ENCODE results near the gene SLC41A1.

The SLC41A1 gene

DNA sequence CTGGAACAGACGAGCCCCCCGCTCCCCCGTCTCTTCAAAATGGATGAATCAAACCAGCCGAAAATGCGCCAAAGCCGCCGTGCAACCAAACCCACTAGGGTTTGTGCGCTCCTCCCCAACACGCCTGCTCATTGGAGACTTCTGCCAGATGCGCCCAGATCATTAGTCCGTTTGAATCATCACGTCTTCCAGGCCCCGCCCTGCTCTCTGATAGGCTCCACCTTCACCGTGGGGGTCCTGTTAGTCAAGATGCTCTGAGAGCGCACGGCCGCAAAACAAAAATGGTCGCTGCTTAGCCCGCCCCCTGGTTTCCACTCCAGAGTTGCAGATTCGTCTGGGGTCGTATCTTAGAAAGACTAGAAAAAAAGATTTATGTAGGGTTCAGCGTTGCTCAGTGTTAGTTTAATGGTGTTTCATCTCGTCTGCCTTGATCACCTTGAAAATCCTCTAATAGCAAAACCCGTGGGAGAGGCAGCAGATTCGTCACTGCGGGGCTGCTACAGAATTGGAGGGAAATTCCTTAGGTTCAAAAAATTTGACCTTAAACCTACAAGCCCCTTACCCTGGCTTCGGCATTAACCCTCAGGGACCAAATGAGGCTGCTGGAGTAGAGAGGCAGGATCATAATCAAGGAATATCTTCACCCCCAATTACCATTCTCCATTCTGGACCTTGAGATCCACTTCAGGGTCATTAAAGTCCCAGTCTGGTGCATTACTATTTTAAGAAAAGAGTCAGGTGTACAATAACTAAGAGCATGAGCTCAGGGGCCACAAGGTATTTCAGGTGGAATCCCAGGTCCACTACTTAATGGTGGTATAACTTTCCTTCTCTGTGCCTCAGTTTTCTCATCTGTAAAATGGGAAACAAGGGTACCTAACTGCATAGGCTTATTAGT is 62.6 kb downstream of the SLC41A1 start, which contains the start of gene NUCKS1:
NUCKS1 (minus strand) TSS at position 45 of the 898 bp plus-strand sequence. CDS start 209 bp downstream, outside the sequence.
- DNase-seq: peak; percentile 98 to 100

DNA sequence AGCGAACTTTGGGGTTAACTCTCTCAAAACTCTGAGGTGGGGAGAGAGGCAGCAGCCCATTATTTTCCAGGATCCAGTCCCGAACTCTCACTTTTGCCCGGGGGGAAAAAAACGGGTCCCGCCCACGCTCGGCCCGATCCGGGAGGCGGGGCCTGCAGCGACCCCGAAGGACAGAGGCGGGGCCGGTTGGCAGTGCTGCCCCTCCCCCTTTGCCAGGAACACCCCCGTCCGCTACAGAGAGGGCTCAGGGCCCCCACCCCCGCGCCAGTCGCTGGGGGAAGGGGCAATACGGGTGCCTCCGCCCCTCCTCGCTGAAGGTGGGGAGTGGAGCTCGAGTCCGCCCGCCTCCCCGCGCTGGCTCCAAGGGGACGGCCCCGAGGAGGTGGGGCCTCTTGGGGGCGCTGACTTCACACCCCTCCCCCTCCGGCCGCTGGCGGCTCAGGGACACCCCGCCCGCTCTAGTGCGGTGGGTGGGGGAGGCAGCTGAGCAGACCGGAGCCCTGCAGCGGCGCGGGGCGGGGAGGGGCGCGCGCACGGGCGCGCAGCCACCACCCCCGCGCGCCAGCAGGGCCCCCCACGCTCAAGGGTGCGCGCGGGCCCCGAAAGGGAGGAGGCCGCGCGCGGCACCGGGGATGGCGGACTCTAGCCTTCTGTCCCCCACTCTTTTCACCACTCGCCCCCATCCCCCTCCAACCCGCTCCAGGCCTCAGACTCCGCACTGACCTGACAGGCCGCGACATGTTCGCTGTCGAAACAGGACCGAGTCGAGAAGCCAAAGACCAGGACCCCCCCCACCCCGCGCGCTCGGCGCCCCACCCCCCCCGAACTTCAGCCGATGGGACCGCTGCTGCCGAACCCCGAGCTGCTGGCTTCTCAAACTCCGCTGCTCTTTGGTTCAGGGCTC is 63.5 kb downstream of the SLC41A1 start:
- DNase-seq: peak; percentile 98 to 99

DNA sequence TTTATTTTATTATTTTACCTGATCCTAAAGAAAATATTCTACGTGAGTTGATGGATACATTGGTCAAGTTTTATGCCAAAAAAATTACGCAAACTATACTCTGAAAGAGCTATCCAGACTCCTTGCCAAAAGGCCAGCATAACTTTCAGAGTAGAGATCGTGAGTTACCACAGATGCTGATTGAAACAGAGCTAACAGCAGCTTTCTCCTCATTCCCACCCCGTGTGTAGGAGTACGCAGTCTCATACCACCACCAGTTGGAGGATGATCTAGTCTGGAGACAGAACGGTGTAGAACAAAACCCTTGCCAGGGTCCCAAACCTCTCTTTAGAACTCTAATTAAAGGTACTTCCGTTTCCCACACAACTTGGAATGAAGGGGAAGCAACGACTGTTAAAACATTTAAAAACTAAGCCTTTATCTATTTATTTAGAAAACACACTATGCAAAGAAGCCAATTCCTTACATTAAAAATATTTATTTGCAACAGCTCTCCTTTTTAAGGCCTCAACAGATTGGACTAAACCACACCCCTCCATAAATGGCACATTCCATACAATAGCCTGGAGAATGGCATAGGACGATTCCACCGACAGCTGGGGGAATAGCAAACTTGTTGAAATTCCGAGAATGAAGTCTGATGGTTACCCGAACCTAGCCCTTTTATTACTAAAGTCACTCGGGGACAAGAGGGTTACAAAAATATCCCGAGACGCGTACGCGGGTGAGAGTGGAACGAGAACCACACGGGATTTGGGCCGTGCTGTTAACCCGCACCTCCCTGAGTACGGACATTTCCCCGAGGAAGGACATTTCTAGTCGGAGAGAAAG is 64.4 kb downstream of the SLC41A1 start:
- peak; percentile 77 to 78 for DNase-seq

- DNase-seq: no peak
Measured at GRCh38 chr1:205746757-205747412, 66.1 kb downstream of the SLC41A1 start.

DNA sequence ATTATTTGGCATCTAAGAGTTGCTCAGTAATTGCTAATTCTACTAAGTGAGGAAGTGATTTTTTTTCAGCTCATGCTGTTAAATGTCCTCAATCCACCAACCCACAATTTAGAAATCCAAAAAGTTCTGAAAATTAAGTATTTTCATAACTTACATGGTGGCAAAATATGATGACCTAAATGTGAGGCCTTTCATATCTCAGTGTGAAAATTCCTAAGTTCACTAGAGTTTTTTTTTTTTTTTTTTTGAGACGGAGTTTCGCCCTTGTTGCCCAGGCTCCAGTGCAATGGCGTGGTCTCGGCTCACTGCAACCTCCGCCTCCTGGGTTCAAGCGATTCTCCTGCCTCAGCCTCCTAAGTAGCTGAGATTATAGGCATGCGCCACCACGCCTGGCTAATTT is 68.6 kb downstream of the SLC41A1 start:
- no peak for DNase-seq

- no peak for DNase-seq
Measured at GRCh38 chr1:205743977-205744376, 69.0 kb downstream of the SLC41A1 start.

DNA sequence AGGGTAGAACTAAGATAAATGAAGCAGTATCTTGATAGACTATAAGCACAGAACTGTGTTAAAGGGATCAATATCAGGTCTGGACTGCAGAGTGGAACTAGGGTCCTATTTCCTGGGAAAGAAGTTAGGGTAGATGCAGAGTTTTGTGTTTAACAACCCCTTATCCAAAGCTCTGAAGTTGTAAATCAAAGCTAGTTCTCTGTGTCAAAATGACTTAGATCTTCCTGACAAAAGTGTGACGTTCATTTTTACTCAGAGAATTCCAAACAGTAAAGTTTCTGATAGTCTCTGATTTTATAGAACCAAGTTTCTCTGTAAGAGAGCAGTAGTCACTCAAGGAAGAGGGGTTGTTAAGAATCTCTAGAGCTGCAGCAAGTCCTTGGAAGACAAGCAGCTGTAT is 71.3 kb downstream of the SLC41A1 start:
- no peak for DNase-seq

DNA sequence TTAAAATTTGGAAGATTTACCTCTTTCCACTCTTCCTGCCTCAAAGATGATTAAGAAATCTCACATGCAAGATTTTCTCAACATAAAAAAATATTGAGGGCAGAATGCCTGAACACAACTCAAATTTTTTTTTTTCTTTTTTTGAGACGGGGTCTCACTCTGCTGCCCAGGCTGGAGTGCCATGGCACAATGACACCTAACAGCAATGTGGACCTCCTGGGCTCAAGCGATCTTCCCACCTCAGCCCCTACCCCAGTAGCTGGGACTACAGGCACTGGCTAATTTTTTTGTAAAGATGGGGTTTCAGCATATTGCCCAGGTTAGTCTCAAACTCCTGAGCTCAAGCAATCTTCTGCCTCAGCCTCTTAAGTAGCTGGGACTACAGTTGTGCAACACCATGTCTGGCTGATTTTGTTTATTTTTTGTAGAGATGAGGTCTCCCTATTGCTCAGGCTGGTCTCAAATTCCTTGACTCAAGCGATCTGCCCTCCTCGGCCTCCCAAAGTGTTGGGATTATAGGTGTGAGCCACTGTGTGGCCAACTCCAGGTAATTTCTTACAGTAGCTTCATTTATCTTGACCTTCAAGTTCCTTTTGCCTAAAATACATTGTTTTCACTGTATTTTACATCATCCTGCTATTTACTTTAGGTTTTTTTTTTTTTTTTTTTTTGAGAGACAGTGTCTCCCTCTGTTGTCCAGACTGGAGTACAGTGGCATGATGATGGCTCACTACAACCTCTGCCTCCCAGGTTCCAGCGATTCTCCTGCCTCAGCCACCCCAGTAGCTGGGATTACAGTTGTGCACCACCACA is 73.4 kb downstream of the SLC41A1 start:
- DNase-seq: no peak

Data from NCI-H446 (cell line).